HFFc6 (cell line): ENCODE measurements around the gene RAB3GAP1. TPM values are rescaled to one million over a fixed set of nuclear protein-coding genes. Genes with fewer than 3 reads are reported as not detected.

Source experiments
- DNase-seq: peaks from one replicate; pipeline ENCODE4 v3.0.0-alpha.2; 2018
- H3K27ac Mint-ChIP-seq: 2 replicates; pipeline ENCODE4 v1.8.0; 2020; ENCODE audit warnings: mild to moderate bottlenecking, mixed read lengths
- H3K27me3 Mint-ChIP-seq: 2 replicates; pipeline ENCODE4 v1.8.0; 2021; ENCODE audit warnings: mild to moderate bottlenecking, moderate library complexity, mixed read lengths; ENCODE audit not compliant: insufficient read depth
- H3K36me3 Mint-ChIP-seq: 2 replicates; pipeline ENCODE4 v1.8.0; 2021; ENCODE audit warnings: low read depth, mixed read lengths
- H3K4me1 Mint-ChIP-seq: 2 replicates; pipeline ENCODE4 v1.8.0; 2020; ENCODE audit warnings: low read depth, mixed read lengths
- H3K4me3 Mint-ChIP-seq: 2 replicates; pipeline ENCODE4 v1.8.0; 2020; ENCODE audit warnings: mild to moderate bottlenecking, moderate library complexity, mixed read lengths
- H3K9me3 Mint-ChIP-seq: 2 replicates; pipeline ENCODE4 v1.8.0; 2020; ENCODE audit warnings: mild to moderate bottlenecking, mixed read lengths
- total RNA-seq, 6 experiments: library from RNA; stranded (reverse); fragmentation: NEBNext Ultra II Directional; extraction: Animal tissue kit (Norgen Biotek cat#: 25700); gene quantifications; 2 replicates in 1 of 6; 3 replicates in 5 of 6; pipeline ENCODE4 v1.2.3, GENCODE V29; 2021
- TF ChIP-seq, protein P1 (sequence below): fragments of 200-600 bp; sonication (generic); IDR thresholded peaks from 2 replicates; pipeline ENCODE4 v1.5.0; 2021; ENCODE audit warnings: antibody characterized with exemption, mild to moderate bottlenecking

Gene RAB3GAP1
- total RNA-seq, 6 experiments from 2014 or later, result 52.6 to 61.2 (median 59.1) TPM

DNA sequence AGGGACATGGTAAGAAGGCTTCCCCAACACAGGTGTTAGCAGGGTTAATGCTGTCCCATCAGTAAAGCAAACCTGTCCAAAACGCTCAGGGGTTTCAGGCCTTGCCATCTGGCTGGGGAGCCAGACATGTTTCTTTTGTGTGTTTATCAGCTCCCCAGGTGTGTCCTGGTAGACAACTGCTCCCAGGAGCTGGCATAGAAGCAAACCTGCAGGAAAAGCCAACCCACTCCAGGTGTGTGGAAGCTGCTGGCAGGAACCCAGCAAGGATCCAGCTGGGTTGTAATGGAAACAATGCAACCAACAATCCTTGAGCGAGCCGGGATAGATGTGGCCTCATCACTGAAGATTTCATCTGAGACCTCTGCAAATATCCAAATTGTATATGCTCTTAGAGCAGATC is 123.1 kb downstream of the RAB3GAP1 start:
- Mint-ChIP-seq H3K27me3 (peaks cover 1% of the 10 kb centered on the region), H3K36me3 (peaks cover 55% of the 10 kb centered on the region), H3K27ac (no peak overlapping the region), H3K4me3 (no peak overlapping the region), H3K9me3 (no peaks in the 10 kb centered on the region; the same call in none of the 2 replicates), H3K4me1 (no peaks in the 10 kb centered on the region)
- TF ChIP-seq, protein P1, sequence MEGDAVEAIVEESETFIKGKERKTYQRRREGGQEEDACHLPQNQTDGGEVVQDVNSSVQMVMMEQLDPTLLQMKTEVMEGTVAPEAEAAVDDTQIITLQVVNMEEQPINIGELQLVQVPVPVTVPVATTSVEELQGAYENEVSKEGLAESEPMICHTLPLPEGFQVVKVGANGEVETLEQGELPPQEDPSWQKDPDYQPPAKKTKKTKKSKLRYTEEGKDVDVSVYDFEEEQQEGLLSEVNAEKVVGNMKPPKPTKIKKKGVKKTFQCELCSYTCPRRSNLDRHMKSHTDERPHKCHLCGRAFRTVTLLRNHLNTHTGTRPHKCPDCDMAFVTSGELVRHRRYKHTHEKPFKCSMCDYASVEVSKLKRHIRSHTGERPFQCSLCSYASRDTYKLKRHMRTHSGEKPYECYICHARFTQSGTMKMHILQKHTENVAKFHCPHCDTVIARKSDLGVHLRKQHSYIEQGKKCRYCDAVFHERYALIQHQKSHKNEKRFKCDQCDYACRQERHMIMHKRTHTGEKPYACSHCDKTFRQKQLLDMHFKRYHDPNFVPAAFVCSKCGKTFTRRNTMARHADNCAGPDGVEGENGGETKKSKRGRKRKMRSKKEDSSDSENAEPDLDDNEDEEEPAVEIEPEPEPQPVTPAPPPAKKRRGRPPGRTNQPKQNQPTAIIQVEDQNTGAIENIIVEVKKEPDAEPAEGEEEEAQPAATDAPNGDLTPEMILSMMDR, result no peak
- DNase-seq, result no peak

DNA sequence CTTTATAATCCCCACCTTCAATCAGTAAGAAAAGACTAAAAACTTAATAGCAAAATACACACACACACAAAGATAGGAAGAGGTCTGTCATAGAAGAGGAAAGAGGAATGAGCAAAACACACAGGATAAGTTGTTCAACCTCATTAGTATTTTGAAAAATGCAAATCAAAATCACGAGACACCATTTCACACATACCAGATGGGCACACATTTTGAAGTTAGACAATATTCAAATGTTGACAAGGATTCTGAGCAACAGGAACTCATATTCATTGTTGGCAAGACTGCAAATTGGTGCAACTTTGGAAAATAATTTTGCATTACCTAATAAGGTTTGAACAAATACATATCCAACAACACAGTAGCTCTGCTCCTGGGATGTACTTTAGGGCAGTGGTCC is 127.6 kb downstream of the RAB3GAP1 start:
- TF ChIP-seq, protein P1, result no peak
- no peak overlapping the region for H3K27ac Mint-ChIP-seq
- DNase-seq, result no peak

DNA sequence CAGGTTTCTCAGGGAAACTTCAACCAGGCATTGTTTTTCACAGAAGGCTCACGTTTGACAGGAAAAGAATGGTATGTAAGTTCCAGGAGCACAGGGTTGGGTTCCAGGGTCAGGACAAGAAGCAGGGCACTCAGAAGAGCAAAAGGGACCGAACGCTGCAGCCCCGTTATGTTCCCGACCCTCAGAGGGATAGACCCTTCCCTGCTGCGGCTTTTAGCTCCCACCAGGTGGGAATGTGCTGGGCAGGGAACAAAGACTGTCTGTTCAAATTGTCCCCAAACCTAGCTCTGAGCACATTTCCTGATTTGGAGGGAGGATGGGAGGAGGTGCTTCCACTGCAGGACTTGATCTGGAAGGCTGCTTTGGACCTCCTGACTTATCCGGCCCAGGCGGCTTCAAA is 130.1 kb downstream of the RAB3GAP1 start:
- peaks cover 7% of the 10 kb centered on the region for H3K4me1 Mint-ChIP-seq
- TF ChIP-seq, protein P1, result no peak
- no peak overlapping the region for H3K27ac Mint-ChIP-seq
- H3K9me3 Mint-ChIP-seq, result no peaks in the 10 kb centered on the region; the same call in 1 of the 2 replicates
- H3K4me3 Mint-ChIP-seq, result no peak overlapping the region
- H3K36me3 Mint-ChIP-seq, result peaks cover 6% of the 10 kb centered on the region
- peaks cover 1% of the 10 kb centered on the region; the same call in 1 of the 2 replicates for H3K27me3 Mint-ChIP-seq
- DNase-seq, result no peak

More for the DNA sequence above, 127.6 kb downstream of the RAB3GAP1 start:
- Mint-ChIP-seq H3K36me3 (peaks cover 30% of the 10 kb centered on the region), H3K27me3 (peaks cover 1% of the 10 kb centered on the region; the same call in 1 of the 2 replicates), H3K9me3 (no peaks in the 10 kb centered on the region; the same call in none of the 2 replicates), H3K4me1 (peaks cover 7% of the 10 kb centered on the region), H3K4me3 (no peak overlapping the region)

DNA sequence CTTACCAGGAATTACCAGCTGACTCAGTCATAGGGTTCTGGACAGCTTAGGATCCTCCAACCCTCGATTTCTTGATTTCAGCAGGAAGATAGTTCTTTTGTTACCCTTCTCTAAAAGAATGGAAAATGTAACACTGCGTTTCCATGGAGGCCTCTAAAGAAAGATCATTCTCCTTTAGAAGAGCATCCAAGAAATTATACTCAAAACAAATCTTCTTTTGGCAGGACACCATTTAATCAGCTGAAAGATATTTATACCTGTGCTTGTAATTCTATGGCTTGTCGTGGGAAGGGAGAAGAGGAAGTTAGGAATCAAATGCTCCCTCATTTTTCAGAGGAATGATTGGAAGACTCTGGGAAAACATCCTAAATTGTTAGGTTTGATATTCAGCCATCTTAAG is 130.5 kb downstream of the RAB3GAP1 start:
- Mint-ChIP-seq H3K27ac (no peak overlapping the region), H3K9me3 (no peaks in the 10 kb centered on the region), H3K4me1 (peaks cover 7% of the 10 kb centered on the region), H3K4me3 (no peak overlapping the region), H3K27me3 (peaks cover 1% of the 10 kb centered on the region; the same call in 1 of the 2 replicates), H3K36me3 (peaks cover 4% of the 10 kb centered on the region; the same call in 1 of the 2 replicates)
- TF ChIP-seq, protein P1, result no peak
- DNase-seq, result no peak

DNA sequence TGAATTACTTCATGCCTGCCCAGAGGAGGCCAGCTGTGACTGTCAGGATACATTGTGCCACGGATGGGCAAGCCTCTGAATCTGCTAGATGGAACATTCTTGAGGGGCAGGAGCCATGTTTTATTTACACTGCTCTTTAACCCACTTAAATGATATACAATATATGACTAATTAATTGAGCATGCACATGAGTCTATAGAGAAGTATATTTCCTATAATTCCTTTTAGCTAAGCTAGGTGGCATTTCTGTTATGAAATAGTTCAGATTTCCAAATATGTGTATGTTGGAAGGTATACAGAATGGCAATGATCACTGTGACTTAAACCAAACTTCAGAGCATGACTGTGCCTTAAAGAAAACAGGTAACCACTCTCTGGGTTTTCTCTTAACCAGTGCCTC is 131.7 kb downstream of the RAB3GAP1 start:
- Mint-ChIP-seq H3K27me3 (peaks cover 1% of the 10 kb centered on the region; the same call in 1 of the 2 replicates), H3K27ac (no peak overlapping the region), H3K36me3 (no peaks in the 10 kb centered on the region; the same call in 1 of the 2 replicates), H3K4me3 (no peak overlapping the region), H3K9me3 (no peaks in the 10 kb centered on the region), H3K4me1 (peaks cover 7% of the 10 kb centered on the region)
- TF ChIP-seq, protein P1, result no peak
- DNase-seq, result no peak
